Neural cell (in vitro differentiated cells): ENCODE data around the gene TAS1R2.

ENCODE experiments used
- MXI1 ChIP-seq: fragments of 450-650 bp; conservative IDR thresholded peaks from 2 replicates; pipeline ENCODE4 v1.6.1; 2014; ENCODE audit warnings: antibody characterized with exemption, mild to moderate bottlenecking; ENCODE audit not compliant: poor library complexity, severe bottlenecking
- TF ChIP-seq, protein P1 (sequence below): fragments of 450-650 bp; IDR thresholded peaks from 2 replicates; pipeline ENCODE4 v1.5.1; 2014; ENCODE audit warnings: antibody characterized with exemption, mild to moderate bottlenecking, moderate library complexity; ENCODE audit not compliant: poor library complexity, severe bottlenecking

DNA sequence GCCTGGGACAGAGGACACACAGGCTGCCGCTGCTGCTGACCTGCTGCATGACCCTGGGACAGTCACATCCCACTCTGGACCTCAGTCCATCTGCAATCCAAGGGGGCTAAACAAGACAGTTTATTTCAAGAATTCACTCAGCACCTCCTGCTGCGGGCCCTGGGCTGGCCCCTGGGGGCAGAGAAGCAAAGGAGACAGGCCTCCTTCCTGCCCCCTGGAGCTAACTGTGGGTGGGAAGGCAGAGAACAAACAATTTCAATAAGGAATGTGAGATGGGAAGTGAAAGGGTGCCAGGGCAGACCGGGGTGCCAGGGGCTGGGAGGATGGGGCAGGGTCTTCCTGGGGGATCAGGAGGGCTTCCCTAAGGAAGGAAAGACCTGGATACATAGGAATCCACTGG is 60.0 kb downstream of the TAS1R2 start:
- TF ChIP-seq, protein P1, sequence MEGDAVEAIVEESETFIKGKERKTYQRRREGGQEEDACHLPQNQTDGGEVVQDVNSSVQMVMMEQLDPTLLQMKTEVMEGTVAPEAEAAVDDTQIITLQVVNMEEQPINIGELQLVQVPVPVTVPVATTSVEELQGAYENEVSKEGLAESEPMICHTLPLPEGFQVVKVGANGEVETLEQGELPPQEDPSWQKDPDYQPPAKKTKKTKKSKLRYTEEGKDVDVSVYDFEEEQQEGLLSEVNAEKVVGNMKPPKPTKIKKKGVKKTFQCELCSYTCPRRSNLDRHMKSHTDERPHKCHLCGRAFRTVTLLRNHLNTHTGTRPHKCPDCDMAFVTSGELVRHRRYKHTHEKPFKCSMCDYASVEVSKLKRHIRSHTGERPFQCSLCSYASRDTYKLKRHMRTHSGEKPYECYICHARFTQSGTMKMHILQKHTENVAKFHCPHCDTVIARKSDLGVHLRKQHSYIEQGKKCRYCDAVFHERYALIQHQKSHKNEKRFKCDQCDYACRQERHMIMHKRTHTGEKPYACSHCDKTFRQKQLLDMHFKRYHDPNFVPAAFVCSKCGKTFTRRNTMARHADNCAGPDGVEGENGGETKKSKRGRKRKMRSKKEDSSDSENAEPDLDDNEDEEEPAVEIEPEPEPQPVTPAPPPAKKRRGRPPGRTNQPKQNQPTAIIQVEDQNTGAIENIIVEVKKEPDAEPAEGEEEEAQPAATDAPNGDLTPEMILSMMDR = no peak
- no peak for TF ChIP-seq MXI1
